ENCODE data around the gene SPNS2. TPM values are rescaled to one million over a fixed set of nuclear protein-coding genes. Genes with fewer than 3 reads are reported as not detected.

Gene SPNS2
- total RNA-seq, 1 experiment from 2014 or later, result 0.33 TPM

GRCh38 chr17:4574448-4575045 is 75.9 kb downstream of the SPNS2 start:
- no peak overlapping the region for H3K14ac ChIP-seq (ENCODE audit: insufficient read depth, low read length)
- peaks cover 5% of the 10 kb centered on the region; the same call in 1 of the 2 replicates for H3K4me1 ChIP-seq (ENCODE audit: insufficient read depth, low read length)
- no peak overlapping the region for H2BK5ac ChIP-seq (ENCODE audit: insufficient read length, low read length)
- no peak overlapping the region for H3K27ac ChIP-seq (ENCODE audit: insufficient read length, low read depth, low read length)
- H2BK12ac ChIP-seq (ENCODE audit: insufficient read length, low read depth, low read length), result no peak overlapping the region
- no peaks in the 10 kb centered on the region for H4K20me1 ChIP-seq (ENCODE audit: control insufficient read depth, insufficient read depth, insufficient read length)
- no peak overlapping the region for H3T11ph ChIP-seq (ENCODE audit: low read length)
- H2BK120ac ChIP-seq (ENCODE audit: low read depth, low read length, poor library complexity, severe bottlenecking), result no peak overlapping the region
- H4K8ac ChIP-seq (replicated peaks; ENCODE audit: insufficient read length, low read depth, low read length), result no peak overlapping the region
- H3K4ac ChIP-seq (ENCODE audit: low read depth, low read length), result no peak overlapping the region
- no peak overlapping the region for H3K9ac ChIP-seq (ENCODE audit: extremely low read depth, insufficient read length, low read length)
- H3K4me2 ChIP-seq (ENCODE audit: insufficient read depth, insufficient read length, low read length), result no peak overlapping the region
- no peak overlapping the region for H3K18ac ChIP-seq (ENCODE audit: insufficient read length, low read depth, low read length)
- no peak overlapping the region for H2BK20ac ChIP-seq (ENCODE audit: low read depth, low read length, poor library complexity, severe bottlenecking)
- no peak overlapping the region for H2AFZ ChIP-seq (ENCODE audit: low read length)
- no peak overlapping the region for H4K5ac ChIP-seq (ENCODE audit: insufficient read length, low read depth, low read length)
- peaks cover 20 to 41% of the 10 kb centered on the region in 2 experiments for H3K4me1 Mint-ChIP-seq
- H3K23me2 ChIP-seq (ENCODE audit: insufficient read length, low read depth, low read length, poor library complexity, severe bottlenecking), result no peaks in the 10 kb centered on the region
- no peak overlapping the region for H2BK15ac ChIP-seq (ENCODE audit: low read depth, low read length)
- no peak for DNase-seq
- H3K36me3 Mint-ChIP-seq (ENCODE audit: insufficient read depth in 1 of 3, low read depth in 3 of 3), result peaks cover 0 to 6% (median 0%) of the 10 kb centered on the region in 3 experiments; a peak in 1 of 7 replicates
- no peaks in the 10 kb centered on the region for H3K9me3 ChIP-seq (ENCODE audit: control insufficient read depth, low read depth, low read length)
- no peak overlapping the region for H4K91ac ChIP-seq (ENCODE audit: insufficient read length, low read depth, low read length)
- peaks cover 0 to 3% of the 10 kb centered on the region in 2 experiments; a peak in 2 of 5 replicates for H3K9me3 Mint-ChIP-seq
- peaks cover 2% of the 10 kb centered on the region for H3K27me3 Mint-ChIP-seq (ENCODE audit: low read depth)
- no peak for TF ChIP-seq CTCF (conservative IDR thresholded peaks at IDR 0.05)
- H3K27me3 ChIP-seq (ENCODE audit: insufficient read depth, low read length), result no peaks in the 10 kb centered on the region
- no peaks in the 10 kb centered on the region for H3K79me1 ChIP-seq (ENCODE audit: insufficient read depth, low read depth, low read length, poor library complexity, severe bottlenecking)
- no peak overlapping the region; a peak in 1 of 5 replicates for H3K4me3 Mint-ChIP-seq
- H2AK5ac ChIP-seq (ENCODE audit: insufficient read length, low read length), result no peak overlapping the region
- H3K23ac ChIP-seq (ENCODE audit: insufficient read length, low read depth, low read length), result no peak overlapping the region
- H3K56ac ChIP-seq (ENCODE audit: insufficient read length, low read depth, low read length), result no peak overlapping the region
- no CpG with 5 or more reads among the region's 9 CpGs for WGBS (ENCODE audit: extremely low coverage, insufficient read length, low lambda C conversion rate)
- no peak overlapping the region for H3K27ac Mint-ChIP-seq
- H3K79me2 ChIP-seq (ENCODE audit: insufficient read depth, low read length), result no peaks in the 10 kb centered on the region
